ENCODE measurements around the gene TTC9. TPM values are rescaled to one million over a fixed set of nuclear protein-coding genes. Genes with fewer than 3 reads are reported as not detected.

Gene TTC9
- total and polyA plus RNA-seq, 10 of the 15 experiments (the other 5 are each of a cell fraction or from before 2014, with no cell fraction given) = 0.87 to 15.8 (median 7.8) TPM

GRCh38 chr14:70713096-70713495 is 71.4 kb downstream of the TTC9 start:
- H3K79me2 ChIP-seq (ENCODE audit: control insufficient read depth, insufficient read depth, low read length) = no peaks in the 10 kb centered on the region
- BruUV-seq (replicated peaks) = no TSS peak
- no peak overlapping the region for H3K4me3 ChIP-seq
- in situ Hi-C loops (cut with MboI) = loop anchor here (5.0 kb wide), 1 partner anchor 91 kb away; no protein-coding TSS in a partner anchor
- DNase-seq (ENCODE audit: low read depth, low spot score) (no peak), FAIRE-seq (no peak), ATAC-seq (no peak)
- H3K9me3 ChIP-seq (replicated peaks; ENCODE audit: control insufficient read depth, insufficient read depth, low read length) = no peaks in the 10 kb centered on the region
- TF ChIP-seq MTA2 (IDR thresholded peaks at IDR 0.05; ENCODE audit: low read depth) (no peak), JUNB (IDR thresholded peaks at IDR 0.05) (no peak), E4F1 (IDR thresholded peaks at IDR 0.05; ENCODE audit: borderline replicate concordance, partially characterized antibody) (no peak), TCF12 (IDR thresholded peaks at IDR 0.05; ENCODE audit: low read depth, low read length) (no peak), MYB (IDR thresholded peaks at IDR 0.05; ENCODE audit: borderline replicate concordance, low read depth, low read length) (no peak), STAT3 (IDR thresholded peaks at IDR 0.05; ENCODE audit: low read depth, low read length) (no peak), ZNF274 (IDR thresholded peaks at IDR 0.05; ENCODE audit: insufficient read depth, insufficient read length) (no peak), CBX3 (IDR thresholded peaks at IDR 0.05; ENCODE audit: borderline replicate concordance, low read depth) (no peak), SKIL (IDR thresholded peaks at IDR 0.05; ENCODE audit: low read depth, poor library complexity, severe bottlenecking) (no peak), SUZ12 (IDR thresholded peaks at IDR 0.05; ENCODE audit: unreplicated experiment) (no peak), POLR2AphosphoS5 (IDR thresholded peaks at IDR 0.05; ENCODE audit: low read length) (no peak), BCLAF1 (IDR thresholded peaks at IDR 0.05) (no peak), MXI1 (IDR thresholded peaks at IDR 0.05; ENCODE audit: low read depth, low read length) (no peak)
- CTCF ChIA-PET = interaction anchor here (0.6 to 9.6 kb wide), 48 partner anchors 8 to 354 kb away, joined by 3 to 138 read pairs (median 4); partner anchors contain the start of genes COX16, MAP3K9 and TTC9
- H3K9ac ChIP-seq (ENCODE audit: control insufficient read depth, insufficient read depth, low read length) = no peak overlapping the region
- no peak overlapping the region for H2AFZ ChIP-seq (ENCODE audit: control insufficient read depth, low read depth, low read length)
- no peaks in the 10 kb centered on the region for H4K20me1 ChIP-seq (ENCODE audit: control insufficient read depth, insufficient read depth)
- WGBS (ENCODE audit: insufficient coverage, insufficient replicate concordance, low lambda C conversion rate, missing lambda C conversion rate) = 82% methylated on average over 4 of the region's 4 CpGs
- no peak overlapping the region for H3K27ac ChIP-seq (ENCODE audit: control insufficient read depth, insufficient read depth)
- SMC1A ChIA-PET (ENCODE audit: uncharacterized antibody, unreplicated experiment) = interaction anchor here (0.7 to 11.1 kb wide), 34 partner anchors 8 to 378 kb away, joined by 3 to 154 read pairs (median 4); partner anchors contain the start of genes MAP3K9, MED6 and TTC9
- H3K4me1 ChIP-seq (ENCODE audit: control insufficient read depth, insufficient read depth, low read length) = peaks cover 6% of the 10 kb centered on the region
- POLR2A ChIA-PET = interaction anchor here (0.5 to 2.0 kb wide), 7 partner anchors 44 to 239 kb away, joined by 3 to 10 read pairs (median 3); partner anchors contain the start of genes MAP3K9 and MED6
- RAD21 ChIA-PET (ENCODE audit: unreplicated experiment) = interaction anchor here (0.7 to 4.8 kb wide), 31 partner anchors 9 to 245 kb away, joined by 3 to 58 read pairs (median 6); no protein-coding TSS in a partner anchor
- intact Hi-C loops (cut with micrococcal nuclease; ENCODE audit: unreplicated experiment) = loop anchor here (5.0 to 10.0 kb wide), 2 partner anchors 111 to 262 kb away; partner anchors contain the start of gene MED6
- no peaks in the 10 kb centered on the region for H3K27me3 ChIP-seq (replicated peaks in 1 of 2; ENCODE audit: control insufficient read depth in 2 of 2, insufficient read depth in 2 of 2, low read length in 1 of 2)
- no peak overlapping the region for H3K4me2 ChIP-seq (ENCODE audit: control insufficient read depth, insufficient read depth)
- H3K36me3 ChIP-seq (ENCODE audit: control insufficient read depth in 2 of 2, insufficient read depth in 2 of 2, low read length in 1 of 2) = no peaks in the 10 kb centered on the region

All from GM12878 (cell line).